ENCODE data around the gene RPL7A.

Gene RPL7A

GRCh38 chr9:133360400-133361393 is 12.7 kb downstream of the RPL7A start:
- no peak for DNase-seq (ENCODE audit: low read depth)
- H3K4me3 ChIP-seq (ENCODE audit: low read length): no peak overlapping the region
- TF ChIP-seq CTCF (conservative IDR thresholded peaks at IDR 0.05; ENCODE audit: low read length): no peak

- DNase-seq (ENCODE audit: low read depth): no peak
- TF ChIP-seq CTCF (conservative IDR thresholded peaks at IDR 0.05; ENCODE audit: low read length): no peak
- no peak overlapping the region for H3K4me3 ChIP-seq (ENCODE audit: low read length)
Measured at GRCh38 chr9:133361507-133362092, 13.6 kb downstream of the RPL7A start.

- H3K4me3 ChIP-seq (ENCODE audit: low read length): no peak overlapping the region
- DNase-seq (ENCODE audit: low read depth): no peak
- no peak for TF ChIP-seq CTCF (conservative IDR thresholded peaks at IDR 0.05; ENCODE audit: low read length)
Measured at GRCh38 chr9:133362359-133363044, 14.5 kb downstream of the RPL7A start.

- no peak for TF ChIP-seq CTCF (conservative IDR thresholded peaks at IDR 0.05; ENCODE audit: low read length)
- H3K4me3 ChIP-seq (ENCODE audit: low read length): no peak overlapping the region
- DNase-seq (ENCODE audit: low read depth): no peak
Measured at GRCh38 chr9:133366435-133366834, 18.4 kb downstream of the RPL7A start.

GRCh38 chr9:133367221-133367620 is 19.2 kb downstream of the RPL7A start:
- DNase-seq (ENCODE audit: low read depth): no peak
- H3K4me3 ChIP-seq (ENCODE audit: low read length): no peak overlapping the region
- no peak for TF ChIP-seq CTCF (conservative IDR thresholded peaks at IDR 0.05; ENCODE audit: low read length)

- DNase-seq (ENCODE audit: low read depth): no peak
- H3K4me3 ChIP-seq (ENCODE audit: low read length): no peak overlapping the region
- no peak for TF ChIP-seq CTCF (conservative IDR thresholded peaks at IDR 0.05; ENCODE audit: low read length)
Measured at GRCh38 chr9:133367778-133368177, 19.8 kb downstream of the RPL7A start.
